GM12878 (cell line): ENCODE measurements around the gene CMTM2. TPM values are rescaled to one million over a fixed set of nuclear protein-coding genes. Genes with fewer than 3 reads are reported as not detected.

Experiments used
- CHD2 ChIP-seq: IDR thresholded peaks from 2 replicates; pipeline ENCODE4 v1.6.1; 2011; ENCODE audit warnings: low read depth, low read length, improper control_type of control experiment, borderline replicate concordance
- EP300 ChIP-seq, 2 experiments: fragments of 150-350 bp in 1 of 2; IDR thresholded peaks; 2 replicates each; pipeline ENCODE4 v1.6.1; 2011 to 2012; ENCODE audit warnings: low read depth in 2 of 2, low read length in 2 of 2, borderline replicate concordance in 1 of 2, improper control_type of control experiment in 1 of 2, inconsistent platforms in 1 of 2; ENCODE audit not compliant: control insufficient read depth in 1 of 2
- ESRRA ChIP-seq: IDR thresholded peaks from 2 replicates; pipeline ENCODE4 v1.6.1; 2012; ENCODE audit warnings: mild to moderate bottlenecking, low read length, improper control_type of control experiment
- GABPA ChIP-seq: IDR thresholded peaks from 2 replicates; pipeline ENCODE4 v1.6.1; 2014; ENCODE audit warnings: antibody characterized with exemption, low read depth, mild to moderate bottlenecking, inconsistent platforms
- HDGF ChIP-seq: fragments of 450-650 bp; IDR thresholded peaks from 2 replicates; pipeline ENCODE4 v1.6.1; 2016; ENCODE audit warnings: antibody characterized with exemption
- POLR2A ChIP-seq: IDR thresholded peaks from 2 replicates; pipeline ENCODE4 v1.6.1; 2011; ENCODE audit warnings: low read depth, mild to moderate bottlenecking, low read length
- POLR2AphosphoS5 ChIP-seq: IDR thresholded peaks from 2 replicates; pipeline ENCODE4 v1.6.1; 2011; ENCODE audit warnings: mild to moderate bottlenecking, low read length, inconsistent platforms
- RAD21 ChIP-seq: IDR thresholded peaks from 2 replicates; pipeline ENCODE4 v1.6.1; 2011; ENCODE audit warnings: mild to moderate bottlenecking, low read depth, low read length, moderate library complexity; ENCODE audit not compliant: insufficient read depth
- RUNX3 ChIP-seq: IDR thresholded peaks from 2 replicates; pipeline ENCODE4 v1.6.1; 2012; ENCODE audit warnings: low read length, inconsistent platforms
- polyA plus RNA-seq, 11 experiments: library from polyadenylated mRNA; depleted of rRNA in 4 of 11; unstranded in 6 of 11; stranded (reverse) in 5 of 11; fragments of >200 nt; fragmentation: Nextera tagmentation in 4 of 11; fragmentation: Illumina TruSeq in 1 of 11; extraction: Ambion mirVana in 4 of 11; extraction: Trizol in 1 of 11; gene quantifications; 1 replicate in 1 of 11; 2 replicates in 10 of 11; pipeline versions ENCODE4 v1.2.1 to v1.2.3, GENCODE V29; 2011 to 2016; ENCODE audit warnings: inconsistent platforms in 2 of 11, missing spikeins in 2 of 11, low read depth in 1 of 11
- total RNA-seq, 4 experiments: library from RNA; depleted of rRNA in 3 of 4; stranded (reverse); fragments of >200 nt in 3 of 4; fragmentation: Illumina TruSeq in 1 of 4; extraction: Trizol in 1 of 4; gene quantifications; 2 replicates each; pipeline versions ENCODE4 v1.2.1 to v1.2.3, GENCODE V29; 2013 to 2021
- TF ChIP-seq, protein P1 (sequence below): IDR thresholded peaks from 2 replicates; pipeline ENCODE4 v1.6.1; 2012; ENCODE audit warnings: improper control_type of control experiment, low read depth, low read length; ENCODE audit not compliant: insufficient replicate concordance
- TF ChIP-seq, protein P2 (sequence below): fragments of 450-650 bp; IDR thresholded peaks from 2 replicates; pipeline ENCODE4 v1.6.1; 2017; ENCODE audit warnings: mild to moderate bottlenecking
- TF ChIP-seq, protein P3 (sequence below): fragments of 450-650 bp; IDR thresholded peaks from 2 replicates; pipeline ENCODE4 v1.6.1; 2017; ENCODE audit warnings: mild to moderate bottlenecking, moderate library complexity
- TF ChIP-seq, protein P4 (sequence below): fragments of 450-650 bp; IDR thresholded peaks from 2 replicates; pipeline ENCODE4 v1.6.1; 2018; ENCODE audit warnings: mild to moderate bottlenecking, low read depth, moderate library complexity; ENCODE audit not compliant: partially characterized antibody

CMTM2 gene
- total and polyA plus RNA-seq, 10 of the 15 experiments (the other 5 are each of a cell fraction or from before 2014, with no cell fraction given): 0.26 to 0.34 TPM; not detected in 8

DNA sequence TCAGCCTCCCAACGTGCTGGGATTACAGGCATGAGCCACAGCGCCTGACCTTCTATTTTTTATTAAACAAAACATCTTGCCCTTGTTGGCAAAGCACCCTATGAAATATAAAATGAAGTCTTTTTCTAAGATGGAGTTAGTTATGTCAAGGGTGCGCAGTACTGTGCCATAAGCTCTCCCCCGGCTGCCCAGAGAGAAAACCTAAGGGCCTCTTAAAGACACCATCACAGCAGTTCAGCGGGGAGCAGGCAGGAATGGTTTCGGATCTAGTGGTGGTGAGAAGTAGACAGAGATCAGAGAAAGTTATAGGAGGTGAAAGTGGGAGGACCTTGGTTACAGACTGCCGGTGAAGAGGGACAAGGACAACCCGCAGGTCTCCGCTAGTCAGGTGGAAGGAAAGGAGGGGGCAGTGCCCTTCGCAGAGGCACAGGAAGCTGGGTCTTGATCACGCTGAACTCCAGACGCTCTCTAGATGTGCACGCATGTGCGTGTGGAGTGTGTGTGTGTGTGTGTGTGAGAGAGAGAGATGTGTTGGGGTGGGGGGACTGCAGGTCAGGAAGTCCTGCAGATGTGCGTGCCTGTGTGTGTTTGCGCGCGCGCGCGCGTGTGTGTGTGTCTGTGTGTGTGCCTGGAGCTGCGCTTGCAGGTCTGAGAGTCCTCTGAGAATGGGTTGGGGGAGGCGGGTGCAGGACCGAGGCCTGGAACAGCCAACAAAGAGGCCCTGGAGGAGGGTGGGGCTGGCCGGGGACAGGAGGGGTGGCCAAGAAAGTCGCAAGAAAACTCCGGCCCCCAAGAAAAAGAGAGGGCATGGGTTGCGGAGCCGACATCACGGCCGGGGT is 24.5 kb downstream of the CMTM2 start (continued):
- TF ChIP-seq POLR2AphosphoS5: no peak
- TF ChIP-seq POLR2A: peak; percentile 67
- no peak for TF ChIP-seq EP300 (IDR thresholded peaks at IDR 0.05; ENCODE audit: borderline replicate concordance in 1 of 2, control insufficient read depth in 1 of 2, low read depth in 2 of 2, low read length in 2 of 2)
- peak; percentile 96 for TF ChIP-seq HDGF
- TF ChIP-seq ESRRA: no peak
- no peak for TF ChIP-seq GABPA
- TF ChIP-seq, protein P1, sequence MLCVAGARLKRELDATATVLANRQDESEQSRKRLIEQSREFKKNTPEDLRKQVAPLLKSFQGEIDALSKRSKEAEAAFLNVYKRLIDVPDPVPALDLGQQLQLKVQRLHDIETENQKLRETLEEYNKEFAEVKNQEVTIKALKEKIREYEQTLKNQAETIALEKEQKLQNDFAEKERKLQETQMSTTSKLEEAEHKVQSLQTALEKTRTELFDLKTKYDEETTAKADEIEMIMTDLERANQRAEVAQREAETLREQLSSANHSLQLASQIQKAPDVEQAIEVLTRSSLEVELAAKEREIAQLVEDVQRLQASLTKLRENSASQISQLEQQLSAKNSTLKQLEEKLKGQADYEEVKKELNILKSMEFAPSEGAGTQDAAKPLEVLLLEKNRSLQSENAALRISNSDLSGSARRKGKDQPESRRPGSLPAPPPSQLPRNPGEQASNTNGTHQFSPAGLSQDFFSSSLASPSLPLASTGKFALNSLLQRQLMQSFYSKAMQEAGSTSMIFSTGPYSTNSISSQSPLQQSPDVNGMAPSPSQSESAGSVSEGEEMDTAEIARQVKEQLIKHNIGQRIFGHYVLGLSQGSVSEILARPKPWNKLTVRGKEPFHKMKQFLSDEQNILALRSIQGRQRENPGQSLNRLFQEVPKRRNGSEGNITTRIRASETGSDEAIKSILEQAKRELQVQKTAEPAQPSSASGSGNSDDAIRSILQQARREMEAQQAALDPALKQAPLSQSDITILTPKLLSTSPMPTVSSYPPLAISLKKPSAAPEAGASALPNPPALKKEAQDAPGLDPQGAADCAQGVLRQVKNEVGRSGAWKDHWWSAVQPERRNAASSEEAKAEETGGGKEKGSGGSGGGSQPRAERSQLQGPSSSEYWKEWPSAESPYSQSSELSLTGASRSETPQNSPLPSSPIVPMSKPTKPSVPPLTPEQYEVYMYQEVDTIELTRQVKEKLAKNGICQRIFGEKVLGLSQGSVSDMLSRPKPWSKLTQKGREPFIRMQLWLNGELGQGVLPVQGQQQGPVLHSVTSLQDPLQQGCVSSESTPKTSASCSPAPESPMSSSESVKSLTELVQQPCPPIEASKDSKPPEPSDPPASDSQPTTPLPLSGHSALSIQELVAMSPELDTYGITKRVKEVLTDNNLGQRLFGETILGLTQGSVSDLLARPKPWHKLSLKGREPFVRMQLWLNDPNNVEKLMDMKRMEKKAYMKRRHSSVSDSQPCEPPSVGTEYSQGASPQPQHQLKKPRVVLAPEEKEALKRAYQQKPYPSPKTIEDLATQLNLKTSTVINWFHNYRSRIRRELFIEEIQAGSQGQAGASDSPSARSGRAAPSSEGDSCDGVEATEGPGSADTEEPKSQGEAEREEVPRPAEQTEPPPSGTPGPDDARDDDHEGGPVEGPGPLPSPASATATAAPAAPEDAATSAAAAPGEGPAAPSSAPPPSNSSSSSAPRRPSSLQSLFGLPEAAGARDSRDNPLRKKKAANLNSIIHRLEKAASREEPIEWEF: no peak
- TF ChIP-seq RUNX3: peak; percentile 19; the same call in 1 of the 2 replicates
- TF ChIP-seq CHD2: peak; percentile 27; the same call in 1 of the 2 replicates
- TF ChIP-seq, protein P2, sequence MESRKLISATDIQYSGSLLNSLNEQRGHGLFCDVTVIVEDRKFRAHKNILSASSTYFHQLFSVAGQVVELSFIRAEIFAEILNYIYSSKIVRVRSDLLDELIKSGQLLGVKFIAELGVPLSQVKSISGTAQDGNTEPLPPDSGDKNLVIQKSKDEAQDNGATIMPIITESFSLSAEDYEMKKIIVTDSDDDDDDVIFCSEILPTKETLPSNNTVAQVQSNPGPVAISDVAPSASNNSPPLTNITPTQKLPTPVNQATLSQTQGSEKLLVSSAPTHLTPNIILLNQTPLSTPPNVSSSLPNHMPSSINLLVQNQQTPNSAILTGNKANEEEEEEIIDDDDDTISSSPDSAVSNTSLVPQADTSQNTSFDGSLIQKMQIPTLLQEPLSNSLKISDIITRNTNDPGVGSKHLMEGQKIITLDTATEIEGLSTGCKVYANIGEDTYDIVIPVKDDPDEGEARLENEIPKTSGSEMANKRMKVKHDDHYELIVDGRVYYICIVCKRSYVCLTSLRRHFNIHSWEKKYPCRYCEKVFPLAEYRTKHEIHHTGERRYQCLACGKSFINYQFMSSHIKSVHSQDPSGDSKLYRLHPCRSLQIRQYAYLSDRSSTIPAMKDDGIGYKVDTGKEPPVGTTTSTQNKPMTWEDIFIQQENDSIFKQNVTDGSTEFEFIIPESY: no peak
- TF ChIP-seq, protein P3, sequence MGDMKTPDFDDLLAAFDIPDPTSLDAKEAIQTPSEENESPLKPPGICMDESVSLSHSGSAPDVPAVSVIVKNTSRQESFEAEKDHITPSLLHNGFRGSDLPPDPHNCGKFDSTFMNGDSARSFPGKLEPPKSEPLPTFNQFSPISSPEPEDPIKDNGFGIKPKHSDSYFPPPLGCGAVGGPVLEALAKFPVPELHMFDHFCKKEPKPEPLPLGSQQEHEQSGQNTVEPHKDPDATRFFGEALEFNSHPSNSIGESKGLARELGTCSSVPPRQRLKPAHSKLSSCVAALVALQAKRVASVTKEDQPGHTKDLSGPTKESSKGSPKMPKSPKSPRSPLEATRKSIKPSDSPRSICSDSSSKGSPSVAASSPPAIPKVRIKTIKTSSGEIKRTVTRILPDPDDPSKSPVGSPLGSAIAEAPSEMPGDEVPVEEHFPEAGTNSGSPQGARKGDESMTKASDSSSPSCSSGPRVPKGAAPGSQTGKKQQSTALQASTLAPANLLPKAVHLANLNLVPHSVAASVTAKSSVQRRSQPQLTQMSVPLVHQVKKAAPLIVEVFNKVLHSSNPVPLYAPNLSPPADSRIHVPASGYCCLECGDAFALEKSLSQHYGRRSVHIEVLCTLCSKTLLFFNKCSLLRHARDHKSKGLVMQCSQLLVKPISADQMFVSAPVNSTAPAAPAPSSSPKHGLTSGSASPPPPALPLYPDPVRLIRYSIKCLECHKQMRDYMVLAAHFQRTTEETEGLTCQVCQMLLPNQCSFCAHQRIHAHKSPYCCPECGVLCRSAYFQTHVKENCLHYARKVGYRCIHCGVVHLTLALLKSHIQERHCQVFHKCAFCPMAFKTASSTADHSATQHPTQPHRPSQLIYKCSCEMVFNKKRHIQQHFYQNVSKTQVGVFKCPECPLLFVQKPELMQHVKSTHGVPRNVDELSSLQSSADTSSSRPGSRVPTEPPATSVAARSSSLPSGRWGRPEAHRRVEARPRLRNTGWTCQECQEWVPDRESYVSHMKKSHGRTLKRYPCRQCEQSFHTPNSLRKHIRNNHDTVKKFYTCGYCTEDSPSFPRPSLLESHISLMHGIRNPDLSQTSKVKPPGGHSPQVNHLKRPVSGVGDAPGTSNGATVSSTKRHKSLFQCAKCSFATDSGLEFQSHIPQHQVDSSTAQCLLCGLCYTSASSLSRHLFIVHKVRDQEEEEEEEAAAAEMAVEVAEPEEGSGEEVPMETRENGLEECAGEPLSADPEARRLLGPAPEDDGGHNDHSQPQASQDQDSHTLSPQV: peak; percentile 85
- TF ChIP-seq RAD21: no peak
- TF ChIP-seq, protein P4, sequence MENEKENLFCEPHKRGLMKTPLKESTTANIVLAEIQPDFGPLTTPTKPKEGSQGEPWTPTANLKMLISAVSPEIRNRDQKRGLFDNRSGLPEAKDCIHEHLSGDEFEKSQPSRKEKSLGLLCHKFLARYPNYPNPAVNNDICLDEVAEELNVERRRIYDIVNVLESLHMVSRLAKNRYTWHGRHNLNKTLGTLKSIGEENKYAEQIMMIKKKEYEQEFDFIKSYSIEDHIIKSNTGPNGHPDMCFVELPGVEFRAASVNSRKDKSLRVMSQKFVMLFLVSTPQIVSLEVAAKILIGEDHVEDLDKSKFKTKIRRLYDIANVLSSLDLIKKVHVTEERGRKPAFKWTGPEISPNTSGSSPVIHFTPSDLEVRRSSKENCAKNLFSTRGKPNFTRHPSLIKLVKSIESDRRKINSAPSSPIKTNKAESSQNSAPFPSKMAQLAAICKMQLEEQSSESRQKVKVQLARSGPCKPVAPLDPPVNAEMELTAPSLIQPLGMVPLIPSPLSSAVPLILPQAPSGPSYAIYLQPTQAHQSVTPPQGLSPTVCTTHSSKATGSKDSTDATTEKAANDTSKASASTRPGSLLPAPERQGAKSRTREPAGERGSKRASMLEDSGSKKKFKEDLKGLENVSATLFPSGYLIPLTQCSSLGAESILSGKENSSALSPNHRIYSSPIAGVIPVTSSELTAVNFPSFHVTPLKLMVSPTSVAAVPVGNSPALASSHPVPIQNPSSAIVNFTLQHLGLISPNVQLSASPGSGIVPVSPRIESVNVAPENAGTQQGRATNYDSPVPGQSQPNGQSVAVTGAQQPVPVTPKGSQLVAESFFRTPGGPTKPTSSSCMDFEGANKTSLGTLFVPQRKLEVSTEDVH: no peak
